H9 (cell line): ENCODE results near the gene ANKRD44. TPM values are rescaled to one million over a fixed set of nuclear protein-coding genes. Genes with fewer than 3 reads are reported as not detected.

Experiments used
- DNase-seq: peaks from one replicate; pipeline ENCODE4 v3.0.0-alpha.2; 2017
- H2AFZ ChIP-seq: one replicate; pipeline ENCODE4 v1.6.1; 2013; ENCODE audit warnings: mild to moderate bottlenecking, low read length, control low read depth, moderate library complexity
- H2AK5ac ChIP-seq: 2 replicates; pipeline ENCODE4 v1.6.1; 2013; ENCODE audit warnings: low read length, control low read depth, mixed read lengths; ENCODE audit not compliant: insufficient read length
- H2BK120ac ChIP-seq: one replicate; pipeline ENCODE4 v1.6.1; 2013; ENCODE audit warnings: low read depth, mild to moderate bottlenecking, low read length, control low read depth, inconsistent platforms; ENCODE audit not compliant: poor library complexity, severe bottlenecking
- H2BK12ac ChIP-seq: 2 replicates; pipeline ENCODE4 v1.6.1; 2013; ENCODE audit warnings: low read length, control low read depth, mixed read lengths, low read depth; ENCODE audit not compliant: insufficient read length
- H2BK15ac ChIP-seq: 2 replicates; pipeline ENCODE4 v1.6.1; 2013; ENCODE audit warnings: low read depth, low read length, control low read depth
- H2BK20ac ChIP-seq: one replicate; pipeline ENCODE4 v1.6.1; 2013; ENCODE audit warnings: low read depth, mild to moderate bottlenecking, low read length, control low read depth, inconsistent platforms; ENCODE audit not compliant: poor library complexity, severe bottlenecking
- H2BK5ac ChIP-seq: 2 replicates; pipeline ENCODE4 v1.6.1; 2013; ENCODE audit warnings: low read length, control low read depth, mixed read lengths; ENCODE audit not compliant: insufficient read length
- H3K14ac ChIP-seq: 2 replicates; pipeline ENCODE4 v1.6.1; 2013; ENCODE audit warnings: low read length, control low read depth; ENCODE audit not compliant: insufficient read depth
- H3K18ac ChIP-seq: 2 replicates; pipeline ENCODE4 v1.6.1; 2013; ENCODE audit warnings: low read depth, mild to moderate bottlenecking, mixed read lengths, low read length, control low read depth; ENCODE audit not compliant: insufficient read length
- H3K23ac ChIP-seq: 2 replicates; pipeline ENCODE4 v1.6.1; 2013; ENCODE audit warnings: low read length, control low read depth, mixed read lengths, low read depth; ENCODE audit not compliant: insufficient read length
- H3K23me2 ChIP-seq: 2 replicates; pipeline ENCODE4 v1.6.1; 2013; ENCODE audit warnings: low read depth, mild to moderate bottlenecking, mixed read lengths, low read length, control low read depth; ENCODE audit not compliant: insufficient read length, poor library complexity, severe bottlenecking
- H3K27ac ChIP-seq: 2 replicates; pipeline ENCODE4 v1.5.1; 2013; ENCODE audit warnings: low read length, control low read depth, mixed read lengths, low read depth; ENCODE audit not compliant: insufficient read length
- H3K27me3 ChIP-seq: 2 replicates; pipeline ENCODE4 v1.6.1; 2013; ENCODE audit warnings: low read length, control low read depth, inconsistent platforms; ENCODE audit not compliant: insufficient read depth
- H3K4ac ChIP-seq: 2 replicates; pipeline ENCODE4 v1.6.1; 2013; ENCODE audit warnings: low read depth, mild to moderate bottlenecking, control low read depth, inconsistent platforms, low read length, moderate library complexity
- H3K4me1 ChIP-seq: 2 replicates; pipeline ENCODE4 v1.6.1; 2013; ENCODE audit warnings: low read length, control low read depth, inconsistent platforms; ENCODE audit not compliant: insufficient read depth
- H3K4me2 ChIP-seq: 2 replicates; pipeline ENCODE4 v1.6.1; 2013; ENCODE audit warnings: low read length, control low read depth, mixed read lengths; ENCODE audit not compliant: insufficient read length, insufficient read depth
- H3K56ac ChIP-seq: 2 replicates; pipeline ENCODE4 v1.6.1; 2013; ENCODE audit warnings: low read depth, mild to moderate bottlenecking, mixed read lengths, low read length, control low read depth; ENCODE audit not compliant: insufficient read length
- H3K79me1 ChIP-seq: 2 replicates; pipeline ENCODE4 v1.6.1; 2013; ENCODE audit warnings: low read depth, mild to moderate bottlenecking, moderate library complexity, low read length, control low read depth, inconsistent platforms; ENCODE audit not compliant: insufficient read depth, poor library complexity, severe bottlenecking
- H3K79me2 ChIP-seq: 2 replicates; pipeline ENCODE4 v1.6.1; 2013; ENCODE audit warnings: low read length, control low read depth, inconsistent platforms; ENCODE audit not compliant: insufficient read depth
- H3K9ac ChIP-seq: 2 replicates; pipeline ENCODE4 v1.6.1; 2013; ENCODE audit warnings: low read length, control low read depth, mixed read lengths; ENCODE audit not compliant: insufficient read length; ENCODE audit errors: extremely low read depth
- H3K9me3 ChIP-seq: one replicate; pipeline ENCODE4 v1.6.1; 2013; ENCODE audit warnings: low read depth, low read length, inconsistent platforms; ENCODE audit not compliant: control insufficient read depth
- H3T11ph ChIP-seq: one replicate; pipeline ENCODE4 v1.6.1; 2013; ENCODE audit warnings: mild to moderate bottlenecking, low read length, control low read depth, inconsistent platforms
- H4K20me1 ChIP-seq: one replicate; pipeline ENCODE4 v1.6.1; 2013; ENCODE audit not compliant: control insufficient read depth, insufficient read length, insufficient read depth
- H4K5ac ChIP-seq: 2 replicates; pipeline ENCODE4 v1.6.1; 2013; ENCODE audit warnings: low read depth, mild to moderate bottlenecking, mixed read lengths, low read length, control low read depth; ENCODE audit not compliant: insufficient read length
- H4K8ac ChIP-seq: replicated peaks from 2 replicates; pipeline ENCODE4 v1.6.1; 2013; ENCODE audit warnings: low read length, control low read depth, mixed read lengths, low read depth; ENCODE audit not compliant: insufficient read length
- H4K91ac ChIP-seq: 2 replicates; pipeline ENCODE4 v1.6.1; 2013; ENCODE audit warnings: low read depth, mild to moderate bottlenecking, moderate library complexity, mixed read lengths, low read length, control low read depth; ENCODE audit not compliant: insufficient read length
- H3K27ac Mint-ChIP-seq, 3 experiments: 2 replicates in 2 of 3; 3 replicates in 1 of 3; pipeline ENCODE4 v1.8.0; 2020 to 2021; ENCODE audit warnings: mixed read lengths in 3 of 3, mild to moderate bottlenecking in 1 of 3, moderate library complexity in 1 of 3
- H3K27me3 Mint-ChIP-seq: 2 replicates; pipeline ENCODE4 v1.8.0; 2021; ENCODE audit warnings: low read depth, mild to moderate bottlenecking, moderate library complexity, mixed read lengths
- H3K36me3 Mint-ChIP-seq, 3 experiments: 2 replicates in 2 of 3; 3 replicates in 1 of 3; pipeline ENCODE4 v1.8.0; 2020 to 2021; ENCODE audit warnings: low read depth in 3 of 3, mixed read lengths in 3 of 3; ENCODE audit not compliant: insufficient read depth in 1 of 3
- H3K4me1 Mint-ChIP-seq, 2 experiments: 2 replicates each; pipeline ENCODE4 v1.8.0; 2020; ENCODE audit warnings: mixed read lengths in 2 of 2
- H3K4me3 Mint-ChIP-seq, 2 experiments: 2 replicates in 1 of 2; 3 replicates in 1 of 2; pipeline ENCODE4 v1.8.0; 2020 to 2021; ENCODE audit warnings: mild to moderate bottlenecking in 2 of 2, mixed read lengths in 2 of 2, moderate library complexity in 1 of 2
- H3K9me3 Mint-ChIP-seq, 2 experiments: 2 replicates in 1 of 2; 3 replicates in 1 of 2; pipeline ENCODE4 v1.8.0; 2020; ENCODE audit warnings: mild to moderate bottlenecking in 2 of 2, mixed read lengths in 2 of 2, moderate library complexity in 1 of 2
- CTCF ChIP-seq: fragments of 200-600 bp; sonication (generic); conservative IDR thresholded peaks from 3 replicates; pipeline ENCODE4 v1.8.0; 2021; ENCODE audit warnings: antibody characterized with exemption, mild to moderate bottlenecking
- total RNA-seq: library from RNA; stranded (reverse); gene quantifications from 2 replicates; pipeline ENCODE4 v1.2.1, GENCODE V29; 2021

The ANKRD44 gene
- total RNA-seq, 1 experiment from 2014 or later: 1.9 TPM

GRCh38 chr2:197183355-197183754 lies 127.2 kb downstream of the ANKRD44 start:
- no peak overlapping the region for H3K4me2 ChIP-seq
- H3K79me2 ChIP-seq: no peaks in the 10 kb centered on the region
- no peak overlapping the region for H4K91ac ChIP-seq
- no peak overlapping the region for H2BK5ac ChIP-seq
- no peaks in the 10 kb centered on the region for H3K9me3 Mint-ChIP-seq
- H3K79me1 ChIP-seq: no peaks in the 10 kb centered on the region
- H3K18ac ChIP-seq: no peak overlapping the region
- no peaks in the 10 kb centered on the region; a peak in 1 of 7 replicates for H3K36me3 Mint-ChIP-seq
- no peaks in the 10 kb centered on the region for H3K4me1 ChIP-seq
- H2BK15ac ChIP-seq: no peak overlapping the region
- H3K4me3 Mint-ChIP-seq: no peak overlapping the region
- no peak overlapping the region for H3K56ac ChIP-seq
- H2BK20ac ChIP-seq: no peak overlapping the region
- H4K20me1 ChIP-seq: no peaks in the 10 kb centered on the region
- no peak overlapping the region for H3K14ac ChIP-seq
- no peak overlapping the region for H4K5ac ChIP-seq
- no peak overlapping the region for H3K27ac ChIP-seq
- no peak overlapping the region for H2AFZ ChIP-seq
- no peak overlapping the region for H3K23ac ChIP-seq
- H3K4ac ChIP-seq: no peak overlapping the region
- no peak overlapping the region for H4K8ac ChIP-seq
- no peaks in the 10 kb centered on the region; the same call in 1 of the 2 replicates for H3K27me3 Mint-ChIP-seq
- no peak overlapping the region for H2BK120ac ChIP-seq
- no peaks in the 10 kb centered on the region for H3K9me3 ChIP-seq
- no peak overlapping the region for H3T11ph ChIP-seq
- H3K27me3 ChIP-seq: no peaks in the 10 kb centered on the region
- no peak overlapping the region for H3K27ac Mint-ChIP-seq
- H3K9ac ChIP-seq: no peak overlapping the region
- DNase-seq: no peak
- no peak for TF ChIP-seq CTCF
- no peak overlapping the region for H2BK12ac ChIP-seq
- H3K23me2 ChIP-seq: no peaks in the 10 kb centered on the region
- no peak overlapping the region for H2AK5ac ChIP-seq
- H3K4me1 Mint-ChIP-seq: no peaks in the 10 kb centered on the region
